HEK293T (cell line): ENCODE results near the gene FRRS1.
A peak's percentile ranks its signal among the peaks of the same experiment; 100 is the strongest.

Experiments
- CTCF ChIA-PET: fragments of 350-600 bp; formaldehyde crosslinking; extraction: SDS; loops from one replicate; lab custom pipeline; 2021; ENCODE audit warnings: antibody characterized with exemption, inconsistent platforms; lab: Yijun Ruan, JAX
- POLR2A ChIA-PET: fragments of 350-600 bp; formaldehyde crosslinking; extraction: SDS; loops from one replicate; lab custom pipeline; 2020; ENCODE audit warnings: antibody characterized with exemption, inconsistent platforms; lab: Yijun Ruan, JAX
- DNase-seq: peaks from one replicate; pipeline ENCODE4 v3.0.0; 2012; ENCODE audit warnings: mixed read lengths; ENCODE audit errors: extremely low spot score
- ARNT ChIP-seq: fragments of 450-650 bp; IDR thresholded peaks from 2 replicates; pipeline ENCODE4 v1.6.1; 2017; ENCODE audit warnings: mild to moderate bottlenecking
- BHLHE40 ChIP-seq: fragments of 450-650 bp; IDR thresholded peaks from 2 replicates; pipeline ENCODE4 v1.6.1; 2016; ENCODE audit warnings: mild to moderate bottlenecking, moderate library complexity, borderline replicate concordance
- CTBP1 ChIP-seq: fragments of 450-650 bp; IDR thresholded peaks from 2 replicates; pipeline ENCODE4 v1.6.1; 2016; ENCODE audit warnings: borderline replicate concordance
- ELF4 ChIP-seq: fragments of 450-650 bp; IDR thresholded peaks from 2 replicates; pipeline ENCODE4 v1.6.1; 2017; ENCODE audit warnings: antibody characterized with exemption
- FOXA1 ChIP-seq: fragments of 450-650 bp; IDR thresholded peaks from 2 replicates; pipeline ENCODE4 v1.6.1; 2016; ENCODE audit warnings: mild to moderate bottlenecking
- FOXK2 ChIP-seq: fragments of 450-650 bp; IDR thresholded peaks from 2 replicates; pipeline ENCODE4 v1.6.1; 2016; ENCODE audit warnings: mild to moderate bottlenecking
- FOXM1 ChIP-seq: fragments of 450-650 bp; IDR thresholded peaks from 2 replicates; pipeline ENCODE4 v1.6.1; 2017; ENCODE audit warnings: mild to moderate bottlenecking, borderline replicate concordance
- HDGF ChIP-seq: fragments of 450-650 bp; IDR thresholded peaks from 2 replicates; pipeline ENCODE4 v1.6.1; 2017; ENCODE audit warnings: antibody characterized with exemption, borderline replicate concordance
- L3MBTL2 ChIP-seq: fragments of 450-650 bp; conservative IDR thresholded peaks from 2 replicates; pipeline ENCODE4 v1.6.1; 2016; ENCODE audit warnings: mild to moderate bottlenecking
- LEF1 ChIP-seq: fragments of 450-650 bp; IDR thresholded peaks from 2 replicates; pipeline ENCODE4 v1.6.1; 2017; ENCODE audit warnings: mild to moderate bottlenecking, borderline replicate concordance
- NFRKB ChIP-seq: fragments of 450-650 bp; IDR thresholded peaks from 2 replicates; pipeline ENCODE4 v1.6.1; 2016; ENCODE audit warnings: mild to moderate bottlenecking, moderate library complexity
- PKNOX1 ChIP-seq: fragments of 450-650 bp; IDR thresholded peaks from 2 replicates; pipeline ENCODE4 v1.6.1; 2016
- SP1 ChIP-seq: fragments of 450-650 bp; IDR thresholded peaks from 2 replicates; pipeline ENCODE4 v1.6.1; 2017
- SUZ12 ChIP-seq: fragments of 450-650 bp; IDR thresholded peaks from 2 replicates; pipeline ENCODE4 v1.6.1; 2016; ENCODE audit warnings: mild to moderate bottlenecking
- TARDBP ChIP-seq: fragments of 450-650 bp; IDR thresholded peaks from 2 replicates; pipeline ENCODE4 v1.6.1; 2016
- ZNF384 ChIP-seq: fragments of 450-650 bp; IDR thresholded peaks from 2 replicates; pipeline ENCODE4 v1.6.1; 2016

The FRRS1 gene

DNA sequence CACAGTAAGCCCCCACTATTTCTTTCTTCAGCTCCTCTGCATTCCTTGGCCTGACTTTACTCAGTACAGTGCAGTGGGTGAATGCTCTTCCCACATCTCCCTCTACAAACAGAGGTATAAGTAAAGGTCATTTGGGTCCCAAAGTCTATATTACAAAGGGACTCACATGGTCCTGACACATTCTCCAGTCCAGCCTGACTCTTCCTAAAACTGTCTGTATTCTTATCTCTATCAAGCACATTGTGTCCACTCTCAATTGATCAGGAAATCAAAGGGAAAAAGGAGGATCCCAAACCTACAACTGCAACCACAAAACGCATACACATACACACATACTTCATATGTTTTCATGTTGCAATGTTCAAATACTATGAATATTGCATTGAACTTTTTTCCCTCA is 49.4 kb downstream of the FRRS1 start:
- no peak for DNase-seq
- ChIA-PET POLR2A (no interaction called here), CTCF (interaction anchor here (2.3 kb wide), 1 partner anchor 12 kb away, joined by 12 read pairs; no protein-coding TSS in a partner anchor)
- TF ChIP-seq ARNT (no peak), HDGF (no peak), FOXA1 (no peak), LEF1 (no peak), SUZ12 (no peak), PKNOX1 (no peak), L3MBTL2 (no peak)

- POLR2A ChIA-PET, result no interaction called here
- DNase-seq, result no peak
- CTCF ChIA-PET, result no interaction called here
- no peak for TF ChIP-seq NFRKB
- no peak for TF ChIP-seq TARDBP
- no peak for TF ChIP-seq ELF4
- no peak for TF ChIP-seq BHLHE40
- no peak for TF ChIP-seq FOXK2
- no peak for TF ChIP-seq CTBP1
- no peak for TF ChIP-seq SP1
- no peak for TF ChIP-seq ZNF384
- no peak for TF ChIP-seq FOXM1
- TF ChIP-seq FOXA1, result no peak
These were observed 53.4 kb downstream of the FRRS1 start for GRCh38 chr1:99713006-99713405.

GRCh38 chr1:99710994-99711393 is 55.4 kb downstream of the FRRS1 start:
- POLR2A ChIA-PET, result no interaction called here
- TF ChIP-seq SP1 (no peak), L3MBTL2 (no peak), FOXM1 (no peak), NFRKB (no peak), FOXK2 (no peak), SUZ12 (no peak), PKNOX1 (no peak), ELF4 (no peak), FOXA1 (no peak), CTBP1 (no peak), HDGF (no peak), LEF1 (no peak)
- CTCF ChIA-PET, result no interaction called here

GRCh38 chr1:99707535-99708142 is 58.8 kb downstream of the FRRS1 start:
- ChIA-PET CTCF (interaction anchor here (0.8 kb wide), 1 partner anchor 22 kb away, joined by 4 read pairs; no protein-coding TSS in a partner anchor), POLR2A (no interaction called here)
- peak; percentile 67 for DNase-seq
- TF ChIP-seq FOXA1, result no peak
- no peak for TF ChIP-seq HDGF
- TF ChIP-seq TARDBP, result no peak
- no peak for TF ChIP-seq BHLHE40
- TF ChIP-seq FOXK2, result no peak
- TF ChIP-seq NFRKB, result no peak

More at GRCh38 chr1:99710994-99711393, 55.4 kb downstream of the FRRS1 start:
- no peak for DNase-seq

DNA sequence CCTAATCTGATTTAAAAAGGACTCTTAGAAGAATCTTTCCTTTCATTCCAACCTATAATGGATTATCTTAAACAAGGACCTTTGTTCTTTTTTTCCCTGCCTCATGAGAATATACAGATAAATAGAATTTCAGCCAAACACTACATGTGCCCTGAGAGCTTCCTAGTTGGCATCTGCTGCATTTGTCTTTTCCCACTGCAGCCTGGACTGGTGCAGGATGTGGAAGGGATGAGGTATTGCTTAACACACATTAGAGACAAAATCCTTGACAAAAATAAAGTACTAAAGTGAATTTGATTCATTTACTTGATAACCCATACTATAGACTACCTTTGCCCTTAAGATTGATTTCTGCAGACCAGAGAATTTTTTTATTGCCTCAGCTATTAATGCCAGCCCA is 61.0 kb downstream of the FRRS1 start:
- POLR2A ChIA-PET, result no interaction called here
- CTCF ChIA-PET, result no interaction called here
- no peak for DNase-seq
- TF ChIP-seq L3MBTL2 (no peak), BHLHE40 (no peak), TARDBP (no peak), CTBP1 (no peak), FOXK2 (no peak), FOXM1 (no peak), NFRKB (no peak), HDGF (no peak), PKNOX1 (no peak), LEF1 (no peak), ELF4 (no peak)

- ChIA-PET POLR2A (no interaction called here), CTCF (interaction anchor here (1.7 kb wide), 1 partner anchor 19 kb away, joined by 5 read pairs; no protein-coding TSS in a partner anchor)
- TF ChIP-seq ELF4, result no peak
- no peak for TF ChIP-seq LEF1
- no peak for TF ChIP-seq HDGF
- no peak for TF ChIP-seq L3MBTL2
- TF ChIP-seq FOXA1, result no peak
- TF ChIP-seq SP1, result no peak
- no peak for TF ChIP-seq FOXK2
- no peak for TF ChIP-seq CTBP1
- TF ChIP-seq BHLHE40, result no peak
- TF ChIP-seq NFRKB, result no peak
- no peak for DNase-seq
These were observed 62.0 kb downstream of the FRRS1 start for GRCh38 chr1:99704356-99704816.
